ENCODE measurements around the gene NUPR1.

- TF ChIP-seq L3MBTL2 (conservative IDR thresholded peaks at IDR 0.05) (no peak), FOXA1 (IDR thresholded peaks at IDR 0.05) (no peak)
Measured at GRCh38 chr16:28585674-28586073, 46.9 kb upstream of the NUPR1 start.
